Neural crest cell (in vitro differentiated cells): Measurements from ENCODE around the gene E4F1. TPM values are rescaled to one million over a fixed set of nuclear protein-coding genes. Genes with fewer than 3 reads are reported as not detected.

Experiments
- DNase-seq: peaks from one replicate; pipeline ENCODE4 v3.0.0; 2021; ENCODE audit warnings: low read depth, mixed read lengths, low spot score
- H3K27ac Mint-ChIP-seq: one replicate; pipeline ENCODE4 v1.8.0; 2021; ENCODE audit warnings: mild to moderate bottlenecking, mixed read lengths; ENCODE audit not compliant: unreplicated experiment
- H3K27me3 Mint-ChIP-seq: 2 replicates; pipeline ENCODE4 v1.8.0; 2021; ENCODE audit warnings: low read depth, mild to moderate bottlenecking, mixed read lengths
- H3K36me3 Mint-ChIP-seq: 2 replicates; pipeline ENCODE4 v1.8.0; 2021; ENCODE audit warnings: low read depth, mild to moderate bottlenecking, mixed read lengths
- H3K4me1 Mint-ChIP-seq: 2 replicates; pipeline ENCODE4 v1.8.0; 2021; ENCODE audit warnings: mixed read lengths
- H3K4me3 Mint-ChIP-seq: one replicate; pipeline ENCODE4 v1.8.0; 2021; ENCODE audit warnings: mild to moderate bottlenecking, mixed read lengths
- H3K9me3 Mint-ChIP-seq: 2 replicates; pipeline ENCODE4 v1.8.0; 2021; ENCODE audit warnings: mixed read lengths
- total RNA-seq: library from RNA; stranded (reverse); gene quantifications from 2 replicates; pipeline ENCODE4 v1.2.1, GENCODE V29; 2021
- TF ChIP-seq, protein P1 (sequence below): fragments of 200-600 bp; sonication (generic); conservative IDR thresholded peaks from 2 replicates; pipeline ENCODE4 v1.5.0; 2021; ENCODE audit warnings: antibody characterized with exemption, mild to moderate bottlenecking

Gene E4F1
- total RNA-seq, 1 donor from 2014 or later, result 38.9 TPM

DNA sequence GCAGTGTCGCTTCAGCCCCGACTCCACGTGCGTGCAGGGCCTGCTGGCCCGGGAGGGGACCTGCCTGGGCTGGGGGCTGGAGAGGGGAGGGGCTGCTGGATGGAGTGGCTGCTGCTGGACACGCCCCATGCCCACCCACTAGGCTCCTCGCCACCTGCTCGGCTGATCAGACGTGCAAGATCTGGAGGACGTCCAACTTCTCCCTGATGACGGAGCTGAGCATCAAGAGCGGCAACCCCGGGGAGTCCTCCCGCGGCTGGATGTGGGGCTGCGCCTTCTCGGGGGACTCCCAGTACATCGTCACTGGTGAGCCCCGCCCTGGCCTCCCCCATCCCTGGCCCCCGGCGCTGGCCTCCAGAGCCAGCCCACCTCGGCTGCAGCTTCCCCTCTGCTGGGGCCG is 15.1 kb upstream of the E4F1 start:
- no peak for DNase-seq
- peaks cover 4% of the 10 kb centered on the region for H3K27me3 Mint-ChIP-seq
- H3K4me1 Mint-ChIP-seq, result peaks cover 42% of the 10 kb centered on the region
- H3K36me3 Mint-ChIP-seq, result peaks cover 7% of the 10 kb centered on the region
- no peaks in the 10 kb centered on the region for H3K9me3 Mint-ChIP-seq
- H3K4me3 Mint-ChIP-seq, result peak overlapping the region; percentile 87
- H3K27ac Mint-ChIP-seq, result no peak overlapping the region
- TF ChIP-seq, protein P1, sequence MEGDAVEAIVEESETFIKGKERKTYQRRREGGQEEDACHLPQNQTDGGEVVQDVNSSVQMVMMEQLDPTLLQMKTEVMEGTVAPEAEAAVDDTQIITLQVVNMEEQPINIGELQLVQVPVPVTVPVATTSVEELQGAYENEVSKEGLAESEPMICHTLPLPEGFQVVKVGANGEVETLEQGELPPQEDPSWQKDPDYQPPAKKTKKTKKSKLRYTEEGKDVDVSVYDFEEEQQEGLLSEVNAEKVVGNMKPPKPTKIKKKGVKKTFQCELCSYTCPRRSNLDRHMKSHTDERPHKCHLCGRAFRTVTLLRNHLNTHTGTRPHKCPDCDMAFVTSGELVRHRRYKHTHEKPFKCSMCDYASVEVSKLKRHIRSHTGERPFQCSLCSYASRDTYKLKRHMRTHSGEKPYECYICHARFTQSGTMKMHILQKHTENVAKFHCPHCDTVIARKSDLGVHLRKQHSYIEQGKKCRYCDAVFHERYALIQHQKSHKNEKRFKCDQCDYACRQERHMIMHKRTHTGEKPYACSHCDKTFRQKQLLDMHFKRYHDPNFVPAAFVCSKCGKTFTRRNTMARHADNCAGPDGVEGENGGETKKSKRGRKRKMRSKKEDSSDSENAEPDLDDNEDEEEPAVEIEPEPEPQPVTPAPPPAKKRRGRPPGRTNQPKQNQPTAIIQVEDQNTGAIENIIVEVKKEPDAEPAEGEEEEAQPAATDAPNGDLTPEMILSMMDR, result no peak

DNA sequence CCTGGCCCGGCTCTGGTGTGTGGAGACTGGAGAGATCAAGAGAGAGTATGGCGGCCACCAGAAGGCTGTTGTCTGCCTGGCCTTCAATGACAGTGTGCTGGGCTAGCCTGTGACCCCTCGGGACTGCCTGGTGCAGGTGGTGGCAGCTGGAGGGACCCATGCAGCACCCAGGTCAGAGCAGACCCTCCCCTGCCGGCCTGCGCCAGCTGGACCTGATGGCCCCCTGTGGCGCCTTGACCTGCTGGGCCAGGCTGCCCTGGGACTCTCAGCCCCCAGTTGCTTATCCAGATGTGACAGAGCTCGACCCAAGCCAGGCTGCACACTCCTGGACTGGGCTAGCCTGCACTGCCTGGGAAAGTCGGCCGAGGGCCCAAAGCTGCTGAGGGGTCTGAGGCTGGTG is 14.6 kb upstream of the E4F1 start:
- Mint-ChIP-seq H3K9me3 (no peaks in the 10 kb centered on the region), H3K36me3 (peaks cover 9% of the 10 kb centered on the region), H3K27ac (no peak overlapping the region), H3K4me1 (peaks cover 42% of the 10 kb centered on the region), H3K27me3 (peaks cover 5% of the 10 kb centered on the region), H3K4me3 (no peak overlapping the region)
- TF ChIP-seq, protein P1, result no peak
- no peak for DNase-seq

DNA sequence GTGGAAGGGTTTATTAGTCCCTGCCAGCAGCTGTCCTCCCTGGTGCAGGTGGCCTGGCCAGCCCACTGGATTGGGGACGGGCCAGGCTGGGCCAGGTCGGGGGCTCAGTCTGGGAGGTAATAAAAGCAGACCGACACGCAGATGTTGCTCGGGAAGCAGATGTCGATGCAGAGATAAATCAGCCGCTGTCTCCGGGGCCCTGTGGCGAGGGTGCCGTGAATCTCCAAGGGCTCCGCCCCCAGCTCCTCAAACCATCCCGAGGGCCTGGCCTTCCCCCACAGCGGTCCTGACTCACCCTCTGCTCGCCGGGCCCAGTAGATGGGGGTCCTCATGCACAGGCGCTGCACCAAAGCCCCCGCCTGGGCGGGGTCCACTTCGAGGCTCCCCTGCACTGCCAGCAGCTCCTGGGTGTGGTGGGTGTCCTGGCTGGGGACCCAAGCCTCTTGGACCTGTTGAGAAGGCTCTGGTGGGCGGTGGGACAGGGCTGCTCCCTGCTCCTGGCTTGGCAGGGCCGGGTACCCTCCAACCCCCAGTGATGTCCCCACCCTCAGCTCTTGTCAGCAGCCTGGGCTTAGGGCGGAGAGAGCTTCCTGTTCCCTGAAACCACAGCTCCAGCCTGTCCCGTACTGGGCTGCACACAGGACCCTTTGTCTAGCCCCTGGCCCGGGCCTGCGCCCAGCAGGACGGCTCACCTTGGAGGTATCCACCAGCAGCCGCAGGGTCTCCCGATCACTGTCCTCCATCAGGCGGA is 14.0 kb upstream of the E4F1 start:
- TF ChIP-seq, protein P1, result no peak
- H3K27me3 Mint-ChIP-seq, result peaks cover 5% of the 10 kb centered on the region
- H3K4me3 Mint-ChIP-seq, result no peak overlapping the region
- no peaks in the 10 kb centered on the region for H3K9me3 Mint-ChIP-seq
- peaks cover 40% of the 10 kb centered on the region for H3K4me1 Mint-ChIP-seq
- no peak for DNase-seq
- H3K27ac Mint-ChIP-seq, result no peak overlapping the region
- H3K36me3 Mint-ChIP-seq, result peaks cover 9% of the 10 kb centered on the region

DNA sequence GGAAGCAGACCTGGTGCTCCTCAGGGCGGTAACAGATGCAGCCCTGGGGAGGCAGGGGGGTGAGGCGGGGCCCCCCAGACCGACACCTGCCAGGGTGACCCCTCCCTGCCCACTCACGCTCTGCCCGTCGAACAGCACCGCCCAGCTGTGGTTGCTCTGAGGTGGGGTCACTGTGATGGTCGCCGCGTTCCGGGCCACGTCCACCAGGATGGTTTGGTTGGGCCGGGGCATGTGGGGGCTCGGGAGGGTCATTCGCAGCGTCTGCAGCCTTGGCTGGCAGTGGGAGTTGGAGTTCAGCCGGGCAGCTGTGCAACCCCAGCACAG is 13.4 kb upstream of the E4F1 start:
- TF ChIP-seq, protein P1, result no peak
- no peak for DNase-seq
- peaks cover 8% of the 10 kb centered on the region for H3K27me3 Mint-ChIP-seq
- no peak overlapping the region for H3K4me3 Mint-ChIP-seq
- peaks cover 36% of the 10 kb centered on the region for H3K4me1 Mint-ChIP-seq
- no peaks in the 10 kb centered on the region for H3K9me3 Mint-ChIP-seq
- H3K36me3 Mint-ChIP-seq, result peaks cover 9% of the 10 kb centered on the region
- H3K27ac Mint-ChIP-seq, result no peak overlapping the region

DNA sequence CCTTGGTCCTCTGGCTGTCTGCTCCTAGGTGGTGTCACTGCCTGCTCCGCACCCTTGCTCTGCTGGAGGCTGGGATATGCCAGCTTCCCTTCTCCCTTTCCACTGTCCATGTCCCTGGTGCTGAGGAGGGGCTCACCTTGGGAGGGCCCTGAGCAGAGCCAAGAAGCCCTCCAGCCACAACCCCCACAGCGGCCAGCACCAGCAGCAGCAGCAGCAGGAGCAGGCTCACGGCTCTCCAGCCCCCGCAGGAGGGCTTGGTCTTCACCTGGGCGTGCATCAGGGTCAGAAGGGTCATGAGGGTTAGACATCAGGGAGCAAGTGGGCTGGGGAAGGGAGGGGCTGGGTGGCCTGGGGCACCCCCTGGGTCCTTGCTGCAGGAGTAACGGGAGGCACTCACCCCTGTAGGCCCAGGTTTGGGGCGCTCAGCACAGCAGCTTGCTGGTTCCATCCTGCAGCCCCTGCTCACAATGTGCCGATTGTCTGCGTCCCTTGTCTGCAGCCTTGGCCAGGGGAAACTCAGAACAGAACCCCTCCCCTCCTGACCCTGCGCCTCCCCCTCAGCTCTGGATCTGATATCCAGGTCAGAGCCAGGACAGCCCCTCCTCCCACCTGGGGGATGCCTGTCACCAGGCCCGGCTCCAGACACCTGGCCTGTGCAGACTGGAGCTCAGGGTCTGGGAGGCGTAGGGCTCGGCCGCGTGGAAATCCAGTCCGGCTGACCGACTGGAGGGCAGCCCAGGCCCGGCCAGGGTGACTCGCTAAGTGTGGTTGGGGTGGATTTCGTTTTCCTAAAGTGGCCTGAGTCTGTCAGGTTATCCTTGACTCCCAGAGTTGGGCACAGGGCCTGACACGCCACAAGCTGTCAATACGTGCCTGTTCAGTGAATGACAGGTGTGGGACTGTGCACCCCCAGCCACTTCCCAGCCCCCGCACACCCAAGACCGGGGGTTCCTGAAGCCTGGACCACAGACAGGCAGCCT is 12.7 kb upstream of the E4F1 start, which contains the start of gene BRICD5:
TSS of gene BRICD5 (minus strand) at position 478 of the 980 bp plus-strand sequence. CDS start at position 448, 30 bp downstream.
- Mint-ChIP-seq H3K4me1 (peaks cover 40% of the 10 kb centered on the region), H3K36me3 (peaks cover 9% of the 10 kb centered on the region), H3K4me3 (peak within 1 kb of the TSS; percentile 94), H3K9me3 (no peaks in the 10 kb centered on the region), H3K27me3 (peaks cover 8% of the 10 kb centered on the region), H3K27ac (peak within 1 kb of the TSS; percentile 89)
- DNase-seq, result no peak
- TF ChIP-seq, protein P1, result no peak
